HG03196 (cell line): ENCODE measurements around the gene EAF2.
A peak's percentile ranks its signal among the peaks of the same experiment; 100 is the strongest.

Source experiments
- ATAC-seq: cut with Tn5 transposase; IDR thresholded peaks from one replicate; pipeline ENCODE4 v1.9.1; 2021; ENCODE audit not compliant: unreplicated experiment

The EAF2 gene

DNA sequence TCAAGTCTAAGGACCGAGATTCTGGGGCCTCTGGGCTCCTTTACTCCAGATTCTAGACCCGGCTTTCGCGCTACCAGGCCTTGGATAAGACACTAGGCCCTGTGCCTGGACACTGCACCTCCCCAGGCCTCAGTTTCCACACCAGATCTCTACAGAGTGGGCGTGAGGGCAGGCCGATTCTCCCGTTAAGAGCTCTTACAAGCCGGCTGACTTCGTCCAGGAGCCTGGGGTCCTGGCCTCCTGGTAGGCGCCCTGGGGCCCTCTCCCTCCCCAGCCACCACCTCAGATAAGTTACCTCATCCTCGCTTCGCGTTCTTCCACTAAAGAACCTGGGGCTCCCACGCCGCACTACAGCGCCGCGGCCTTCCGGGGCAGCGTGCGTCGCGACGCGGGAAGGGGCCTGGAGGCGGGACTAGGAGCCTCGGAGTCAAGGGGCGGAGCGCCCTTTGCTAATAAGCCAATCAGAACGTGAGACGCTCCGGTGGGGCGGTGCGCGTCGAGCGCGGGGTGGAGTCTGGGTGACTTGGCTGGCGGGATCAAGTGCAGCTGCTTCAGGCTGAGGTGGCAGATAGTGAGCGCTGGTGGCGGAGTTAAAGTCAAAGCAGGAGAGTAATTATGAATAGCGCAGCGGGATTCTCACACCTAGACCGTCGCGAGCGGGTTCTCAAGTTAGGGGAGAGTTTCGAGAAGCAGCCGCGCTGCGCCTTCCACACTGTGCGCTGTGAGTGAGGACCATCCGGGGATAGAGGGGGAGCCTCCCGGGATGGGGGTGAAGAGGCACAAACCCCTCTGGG is at the start of gene EAF2, which contains the start of gene IQCB1:
TSS of gene EAF2 (plus strand) at position 539 of the 794 bp plus-strand sequence. CDS start at position 616, 77 bp downstream.
TSS of gene IQCB1 (minus strand) at position 390 of the 794 bp plus-strand sequence. CDS start 6,100 bp downstream, outside the sequence.
- peak; percentile 95 for ATAC-seq

DNA sequence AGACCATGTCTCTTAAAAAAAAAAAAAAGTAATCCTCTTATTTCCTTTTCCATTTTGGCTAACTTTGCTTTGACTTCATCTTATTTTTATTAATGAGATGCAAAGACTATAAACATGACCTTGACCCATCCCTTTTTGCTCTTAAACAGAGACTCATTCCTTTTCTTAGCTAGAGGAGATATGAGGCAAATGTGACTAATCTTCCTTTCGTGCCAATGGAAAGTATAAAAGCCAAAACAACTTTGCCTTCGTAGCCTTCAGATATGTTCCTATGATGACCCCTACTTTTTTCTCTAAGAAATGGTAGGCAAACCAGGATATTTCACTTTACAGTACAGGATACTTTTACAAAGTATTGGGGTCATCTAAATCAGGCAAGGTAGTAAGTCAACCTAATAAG is 48.5 kb upstream of the EAF2 start:
- ATAC-seq: no peak

- ATAC-seq: no peak
These were observed 41.9 kb upstream of the EAF2 start for GRCh38 chr3:121793078-121793477.

GRCh38 chr3:121794264-121794983 is 40.6 kb upstream of the EAF2 start:
- ATAC-seq: no peak

GRCh38 chr3:121796970-121797369 is 38.0 kb upstream of the EAF2 start:
- no peak for ATAC-seq

DNA sequence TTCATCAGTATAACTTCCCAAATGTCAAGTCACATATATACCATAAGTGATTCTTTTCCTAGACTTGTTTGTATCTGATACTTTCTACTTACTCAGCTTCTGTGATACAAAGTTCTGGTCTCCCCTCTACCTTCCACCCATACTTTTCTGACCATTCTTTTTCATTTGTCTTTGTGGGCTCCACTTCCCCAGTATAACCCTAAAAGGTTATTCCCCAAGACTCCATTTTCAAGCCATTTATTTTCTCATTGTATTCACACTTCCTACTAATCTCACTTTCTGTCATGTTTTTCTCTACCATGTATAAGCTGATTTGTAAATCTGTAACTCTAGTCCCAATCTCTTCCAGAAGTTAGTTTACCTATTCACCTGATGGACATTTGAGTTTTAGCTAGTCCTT is 34.1 kb upstream of the EAF2 start:
- ATAC-seq: no peak

- ATAC-seq: no peak
These were observed 31.2 kb upstream of the EAF2 start for GRCh38 chr3:121803771-121804320.

DNA sequence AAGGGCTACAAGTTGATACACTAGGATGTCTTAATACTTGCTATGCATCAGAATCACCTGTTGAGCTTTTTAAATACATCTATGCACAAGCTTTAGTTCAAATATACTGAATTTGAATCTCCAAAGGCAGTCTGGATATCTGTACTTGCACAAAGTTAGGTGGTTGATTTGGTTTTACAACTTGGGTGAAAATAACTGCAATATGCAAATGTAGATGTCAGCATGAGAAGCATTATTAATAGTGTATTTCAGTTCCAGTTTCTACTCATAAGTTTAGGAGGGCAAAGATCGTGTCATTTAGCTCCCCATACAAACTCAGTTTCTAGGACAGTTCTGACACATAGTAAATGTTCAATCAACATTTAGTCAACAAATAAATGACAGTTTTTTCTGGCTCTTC is 25.8 kb upstream of the EAF2 start:
- peak; percentile 91 for ATAC-seq

- ATAC-seq: no peak
These were observed 17.3 kb upstream of the EAF2 start for GRCh38 chr3:121817753-121818152.

DNA sequence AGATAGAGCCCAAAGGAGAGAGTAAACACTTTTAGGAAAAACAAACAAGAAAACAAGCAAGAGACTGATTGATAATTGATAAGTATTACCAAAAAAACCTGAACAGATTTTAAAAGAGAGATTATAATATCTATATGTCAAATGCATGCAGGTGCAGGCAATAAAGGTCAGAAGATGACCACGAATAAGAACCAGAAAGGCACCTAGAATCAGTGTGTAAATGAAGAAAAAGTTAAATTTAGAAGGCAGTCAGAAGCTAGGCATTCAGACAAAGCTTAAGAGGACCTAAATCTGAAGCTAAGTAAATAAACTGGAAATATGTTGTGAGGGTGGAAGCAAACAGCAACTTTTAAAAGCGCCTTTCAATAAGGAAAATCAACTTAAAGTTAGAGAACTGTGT is 16.4 kb upstream of the EAF2 start:
- no peak for ATAC-seq

DNA sequence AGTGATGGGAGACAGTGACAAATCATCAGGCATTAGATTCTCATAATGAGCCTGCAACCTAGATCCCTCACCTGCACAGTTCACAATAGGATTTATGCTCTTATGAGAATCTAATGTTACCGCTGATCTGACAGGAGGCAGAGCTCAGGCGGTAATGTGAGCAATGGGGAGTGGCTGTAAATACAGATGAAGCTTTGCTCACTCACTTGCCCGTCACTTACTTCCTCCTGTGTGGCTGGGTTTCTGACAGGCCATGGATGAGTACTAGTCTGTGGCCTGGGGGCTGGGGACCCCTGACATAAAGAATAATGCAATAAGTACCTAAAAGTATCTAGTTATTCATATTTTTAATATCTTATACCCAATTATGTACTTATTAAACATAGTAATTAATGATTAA is 15.8 kb upstream of the EAF2 start:
- no peak for ATAC-seq

- no peak for ATAC-seq
These were observed 13.4 kb upstream of the EAF2 start for GRCh38 chr3:121821421-121822199.

DNA sequence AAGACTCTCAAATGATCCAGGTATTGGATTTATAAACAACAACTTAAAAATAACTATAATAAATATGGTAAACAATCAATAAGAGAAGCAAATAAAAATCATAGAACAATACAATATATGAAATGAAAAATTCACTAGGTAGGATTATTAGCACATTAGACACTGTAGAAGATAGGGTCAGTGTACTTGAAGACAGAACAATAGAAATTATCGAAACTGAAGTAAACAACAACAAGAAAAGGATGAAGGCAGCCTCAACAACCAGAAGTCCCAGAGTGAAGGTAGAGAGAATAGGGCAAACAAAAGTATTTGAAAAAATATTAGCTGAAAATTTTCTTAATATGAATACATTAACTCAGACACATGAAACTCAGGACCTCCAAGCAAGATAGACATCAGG is 12.0 kb upstream of the EAF2 start:
- ATAC-seq: no peak

GRCh38 chr3:121834157-121834670 is 795 bp upstream of the EAF2 start:
- ATAC-seq: no peak

- peak; percentile 24 for ATAC-seq
These were observed 424 bp downstream of the EAF2 start for GRCh38 chr3:121835465-121835801.

- no peak for ATAC-seq
These were observed 1.1 kb downstream of the EAF2 start for GRCh38 chr3:121836064-121836463.

DNA sequence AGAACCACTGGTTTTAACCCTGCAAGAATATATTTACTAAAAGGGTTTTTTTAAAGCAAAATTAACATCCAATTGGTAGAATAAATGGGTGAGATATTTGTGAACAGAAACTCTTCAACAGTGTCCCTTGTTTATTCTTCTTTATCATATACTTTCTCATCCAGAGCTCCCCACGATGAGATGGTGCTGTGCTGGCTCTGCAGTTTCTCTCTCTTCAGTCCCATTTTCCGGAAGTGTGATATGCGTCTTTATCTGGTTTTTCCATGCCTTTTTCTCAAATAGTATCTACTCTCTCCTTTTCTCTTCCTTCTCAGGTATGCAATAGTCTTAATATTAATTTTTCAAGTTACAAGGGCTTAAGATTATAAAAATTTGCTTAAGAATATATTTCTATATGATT is 1.5 kb downstream of the EAF2 start:
- no peak for ATAC-seq

GRCh38 chr3:121839962-121840361 is 5.0 kb downstream of the EAF2 start:
- no peak for ATAC-seq

- ATAC-seq: no peak
These were observed 9.9 kb downstream of the EAF2 start for GRCh38 chr3:121844892-121845291.

DNA sequence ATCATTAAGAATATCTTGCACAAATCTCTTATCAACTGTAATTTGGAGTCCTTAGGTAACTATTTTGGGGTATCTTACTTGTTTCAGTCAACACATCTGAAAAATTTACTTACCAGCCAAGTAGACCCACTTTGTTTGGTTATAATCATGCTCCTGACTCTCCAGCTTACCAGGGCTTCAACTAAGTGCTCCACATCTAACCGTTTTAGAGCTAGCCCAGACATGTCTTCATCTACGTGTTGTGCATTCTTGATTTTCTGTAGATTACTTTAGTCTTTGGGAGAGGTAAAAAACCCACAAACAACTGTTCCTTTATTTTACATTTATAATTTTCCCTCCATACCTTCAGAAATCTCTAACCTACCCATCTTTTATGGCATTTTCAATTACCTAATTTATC is 17.2 kb downstream of the EAF2 start:
- no peak for ATAC-seq

DNA sequence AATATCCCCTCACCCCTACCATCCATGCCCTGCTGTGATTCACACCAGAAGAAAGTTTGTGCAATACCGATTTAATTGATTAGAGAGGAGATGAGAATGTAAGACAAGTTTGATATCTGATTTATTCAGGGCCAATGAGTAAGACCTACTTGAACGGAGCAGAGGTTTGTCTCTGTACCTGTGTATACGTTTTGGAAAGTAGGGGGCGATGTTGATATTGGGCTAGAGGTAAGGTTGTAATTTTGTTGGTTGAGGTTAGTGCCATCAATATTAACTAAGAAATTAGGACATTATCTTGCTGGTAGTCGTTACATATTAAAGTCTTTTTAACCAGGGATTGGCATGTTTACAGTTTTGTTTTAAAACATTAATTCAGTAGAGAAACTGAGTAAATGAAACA is 20.5 kb downstream of the EAF2 start:
- no peak for ATAC-seq
